Eye (tissue), 1 donor: ENCODE measurements around the gene ARCN1.

Source experiments
- DNase-seq: peaks from one replicate; pipeline ENCODE4 v3.0.0-alpha.2; 2015

The ARCN1 gene

DNA sequence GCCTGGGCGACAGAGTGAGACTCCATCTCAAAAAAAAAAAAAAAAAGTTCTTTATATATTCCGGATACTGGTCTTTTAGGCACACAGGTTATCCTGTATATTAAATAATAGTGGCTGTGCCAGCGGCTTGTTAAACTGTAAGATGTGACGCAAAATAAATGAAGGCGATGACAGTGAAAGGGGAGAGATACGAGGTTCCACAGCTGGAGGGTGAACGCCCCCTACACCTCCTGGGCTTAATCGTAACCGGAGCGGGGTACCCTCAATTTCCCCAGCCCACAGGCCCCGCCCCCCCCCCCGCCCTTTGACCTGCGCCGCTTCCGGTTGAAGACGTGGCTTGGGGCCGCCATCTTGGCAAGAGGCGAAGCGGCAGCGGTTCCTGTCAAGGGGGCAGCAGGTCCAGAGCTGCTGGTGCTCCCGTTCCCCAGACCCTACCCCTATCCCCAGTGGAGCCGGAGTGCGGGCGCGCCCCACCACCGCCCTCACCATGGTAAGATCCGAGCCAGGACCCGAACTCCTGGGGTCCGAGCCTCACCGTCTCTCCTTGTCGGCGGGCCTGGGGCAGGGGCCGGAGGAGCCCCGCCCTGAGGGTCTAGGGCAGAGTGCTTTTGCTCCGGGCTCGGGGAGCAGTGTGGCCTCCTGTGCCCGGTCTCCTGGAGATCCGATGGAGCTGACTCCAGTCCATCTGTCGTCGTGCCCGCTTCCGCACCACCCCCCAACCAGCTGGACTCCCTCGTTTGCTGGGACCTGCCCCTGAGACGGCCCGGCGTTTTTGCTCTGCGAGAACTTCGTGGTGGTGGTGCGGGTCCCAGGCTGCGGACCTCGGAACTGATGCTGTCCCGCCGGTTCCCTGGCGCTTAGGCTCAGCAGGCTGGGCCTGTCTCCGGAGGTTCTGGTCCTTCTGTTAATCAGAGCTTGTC is at the start of gene ARCN1:
ARCN1 (plus strand) TSS at position 349 of the 920 bp plus-strand sequence; CDS start at position 488, 139 bp downstream.
- DNase-seq: peak; percentile 94

DNA sequence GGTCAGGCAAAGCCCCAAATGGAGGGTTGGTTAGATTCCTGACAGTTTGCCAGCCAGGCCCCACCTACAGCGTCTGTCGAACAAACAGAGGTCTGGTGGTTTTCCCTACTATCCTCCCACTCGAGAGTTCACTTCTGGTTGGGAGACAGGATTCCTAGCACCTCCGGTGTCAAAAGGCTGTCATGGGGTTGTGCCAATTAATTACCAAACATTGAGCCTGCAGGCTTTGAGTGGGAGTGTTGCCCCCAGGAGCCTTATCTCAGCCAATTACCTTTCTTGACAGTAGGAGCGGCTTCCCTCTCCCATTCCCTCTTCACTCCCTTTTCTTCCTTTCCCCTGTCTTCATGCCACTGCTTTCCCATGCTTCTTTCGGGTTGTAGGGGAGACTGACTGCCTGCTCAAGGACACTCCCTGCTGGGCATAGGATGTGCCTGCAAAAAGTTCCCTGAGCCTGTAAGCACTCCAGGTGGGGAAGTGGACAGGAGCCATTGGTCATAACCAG is 49.6 kb upstream of the ARCN1 start:
- no peak for DNase-seq

DNA sequence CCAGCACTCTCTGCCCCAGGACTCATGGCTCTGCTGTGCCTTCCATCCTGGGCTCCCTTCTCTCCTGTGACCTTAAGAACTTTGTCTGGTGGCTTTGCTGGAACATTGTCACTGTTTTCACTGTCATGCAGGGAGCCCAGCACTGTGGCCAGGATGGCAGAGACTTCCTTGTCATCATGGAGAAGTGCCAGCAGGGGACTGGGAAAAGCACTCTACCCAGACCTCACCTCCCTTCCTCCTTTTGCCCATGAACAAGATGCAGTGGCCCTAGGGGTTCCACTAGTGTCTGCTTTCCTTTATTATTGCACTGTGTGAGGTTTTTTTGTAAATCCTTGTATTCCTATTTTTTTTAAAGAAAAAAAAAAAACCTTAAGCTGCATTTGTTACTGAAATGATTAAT is 47.9 kb upstream of the ARCN1 start:
- no peak for DNase-seq

DNA sequence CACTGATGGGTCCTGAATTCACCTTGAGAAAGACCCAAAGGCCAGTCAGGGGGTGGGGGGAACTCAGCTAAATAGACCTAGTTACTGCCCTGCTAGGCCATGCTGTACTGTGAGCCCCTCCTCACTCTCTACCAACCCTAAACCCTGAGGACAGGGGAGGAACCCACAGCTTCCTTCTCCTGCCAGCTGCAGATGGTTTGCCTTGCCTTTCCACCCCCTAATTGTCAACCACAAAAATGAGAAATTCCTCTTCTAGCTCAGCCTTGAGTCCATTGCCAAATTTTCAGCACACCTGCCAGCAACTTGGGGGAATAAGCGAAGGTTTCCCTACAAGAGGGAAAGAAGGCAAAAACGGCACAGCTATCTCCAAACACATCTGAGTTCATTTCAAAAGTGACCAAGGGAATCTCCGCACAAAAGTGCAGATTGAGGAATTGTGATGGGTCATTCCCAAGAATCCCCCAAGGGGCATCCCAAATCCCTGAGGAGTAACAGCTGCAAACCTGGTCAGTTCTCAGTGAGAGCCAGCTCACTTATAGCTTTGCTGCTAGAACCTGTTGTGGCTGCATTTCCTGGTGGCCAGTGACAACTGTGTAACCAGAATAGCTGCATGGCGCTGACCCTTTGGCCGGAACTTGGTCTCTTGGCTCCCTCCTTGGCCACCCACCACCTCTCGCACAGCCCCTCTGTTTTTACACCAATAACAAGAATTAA is 47.3 kb upstream of the ARCN1 start:
- DNase-seq: no peak

DNA sequence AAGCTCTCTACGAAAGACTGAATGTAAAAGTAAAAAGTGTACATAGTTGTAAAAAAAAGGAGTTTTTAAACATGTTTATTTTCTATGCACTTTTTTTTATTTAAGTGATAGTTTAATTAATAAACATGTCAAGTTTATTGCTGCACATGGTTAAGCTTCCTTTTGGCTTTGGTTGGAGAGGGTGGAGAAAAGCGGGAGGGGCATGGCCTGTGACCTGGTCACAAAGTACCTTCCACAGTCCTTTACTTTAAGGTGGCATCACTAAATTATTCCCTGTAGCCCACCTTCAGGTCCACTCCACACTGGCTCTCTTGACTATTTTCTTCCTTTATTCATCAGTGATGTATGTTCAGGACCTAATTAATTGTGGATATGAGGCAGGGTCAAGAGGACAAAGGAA is 45.5 kb upstream of the ARCN1 start:
- DNase-seq: no peak

DNA sequence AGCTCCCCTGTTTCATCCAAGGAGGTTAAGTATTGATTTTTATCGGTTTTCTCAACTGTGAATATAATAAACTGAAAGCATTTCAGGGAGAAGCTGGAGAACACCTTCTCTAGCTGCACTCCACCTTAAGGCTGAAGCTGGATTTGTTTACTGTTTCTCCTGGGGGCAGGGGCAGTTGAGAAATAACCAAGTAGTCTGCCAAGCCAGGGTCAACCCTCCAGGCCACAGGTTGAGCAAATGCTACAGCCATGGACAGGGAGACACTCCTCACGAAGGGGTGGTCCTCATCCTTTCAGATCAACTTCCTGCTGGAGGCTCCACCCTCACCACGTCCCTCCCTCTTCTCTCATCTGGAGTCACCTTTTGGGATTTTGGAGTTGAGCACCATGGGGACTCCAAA is 45.1 kb upstream of the ARCN1 start, which contains the start of gene TTC36:
TTC36 (plus strand) TSS at position 366 of the 400 bp plus-strand sequence; CDS start at position 387, 21 bp downstream.
- DNase-seq: no peak

DNA sequence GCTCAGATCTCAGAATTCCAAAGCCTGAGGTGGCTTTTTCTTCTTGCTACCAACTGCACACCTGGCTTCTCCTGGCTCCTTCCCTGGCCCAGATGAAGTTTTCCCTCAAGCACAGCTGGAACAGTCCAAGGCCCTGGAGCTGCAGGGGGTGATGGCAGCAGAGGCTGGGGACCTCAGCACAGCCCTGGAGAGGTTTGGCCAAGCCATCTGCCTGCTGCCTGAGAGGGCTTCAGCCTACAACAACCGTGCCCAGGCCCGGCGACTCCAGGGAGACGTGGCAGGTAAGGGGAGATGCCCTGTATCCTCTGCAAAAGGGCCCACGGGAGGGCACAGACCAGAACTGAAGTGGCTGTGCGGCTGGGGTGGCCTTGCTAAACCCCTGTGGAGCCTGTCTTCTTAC is 43.7 kb upstream of the ARCN1 start:
- DNase-seq: no peak

DNA sequence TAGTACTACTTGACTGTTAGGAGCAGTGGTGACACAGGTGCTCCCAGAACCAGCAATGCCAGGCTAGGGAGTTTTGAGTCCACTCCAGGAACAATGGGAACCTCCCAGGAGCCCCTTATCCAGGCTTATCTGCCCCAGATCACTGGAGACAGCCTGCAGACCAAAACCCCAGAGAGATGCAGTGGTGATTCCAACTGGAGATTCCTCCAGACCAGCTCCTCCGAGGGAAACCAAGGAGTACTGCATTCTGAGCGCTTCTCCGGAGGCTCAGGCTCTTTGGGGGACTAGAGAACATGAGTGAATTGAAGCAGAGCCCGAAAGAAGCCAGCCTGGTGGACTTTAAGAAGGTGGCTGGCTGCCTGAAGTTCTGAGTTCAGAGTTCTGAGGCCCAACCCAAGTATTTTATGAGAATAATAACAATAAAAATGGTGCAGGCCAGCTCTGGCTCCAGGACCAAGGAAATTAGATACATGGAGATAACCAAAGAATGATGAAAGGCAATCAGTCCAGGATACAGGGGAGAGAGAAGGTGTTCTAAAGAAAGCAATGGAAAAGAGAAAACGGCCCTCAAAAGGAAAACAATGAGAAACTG is 42.5 kb upstream of the ARCN1 start:
- peak; percentile 21 for DNase-seq

DNA sequence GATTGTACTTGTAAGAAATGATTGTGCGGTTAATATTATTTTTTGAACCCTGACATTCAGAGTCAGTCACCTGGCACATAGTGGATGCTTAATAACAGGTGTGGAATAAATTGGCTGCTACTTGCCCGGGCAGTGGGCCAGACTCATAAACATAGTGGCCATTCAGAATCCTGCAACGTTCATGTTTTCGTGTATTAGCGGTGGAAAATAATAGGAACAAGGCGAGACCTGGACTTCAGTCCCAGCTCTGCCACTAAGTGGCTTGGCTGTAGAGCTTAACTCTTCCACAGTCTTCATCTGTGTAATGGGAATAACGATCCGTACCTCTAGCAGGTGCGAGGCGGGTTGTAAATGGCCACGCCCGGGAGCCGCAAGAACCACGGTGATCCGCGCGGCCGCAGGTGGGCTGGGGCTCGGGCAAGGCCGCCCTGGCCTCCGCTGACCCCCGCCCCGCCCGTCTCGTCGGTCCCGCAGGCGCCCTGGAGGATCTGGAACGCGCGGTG is 42.0 kb upstream of the ARCN1 start:
- DNase-seq: peak; percentile 55

DNA sequence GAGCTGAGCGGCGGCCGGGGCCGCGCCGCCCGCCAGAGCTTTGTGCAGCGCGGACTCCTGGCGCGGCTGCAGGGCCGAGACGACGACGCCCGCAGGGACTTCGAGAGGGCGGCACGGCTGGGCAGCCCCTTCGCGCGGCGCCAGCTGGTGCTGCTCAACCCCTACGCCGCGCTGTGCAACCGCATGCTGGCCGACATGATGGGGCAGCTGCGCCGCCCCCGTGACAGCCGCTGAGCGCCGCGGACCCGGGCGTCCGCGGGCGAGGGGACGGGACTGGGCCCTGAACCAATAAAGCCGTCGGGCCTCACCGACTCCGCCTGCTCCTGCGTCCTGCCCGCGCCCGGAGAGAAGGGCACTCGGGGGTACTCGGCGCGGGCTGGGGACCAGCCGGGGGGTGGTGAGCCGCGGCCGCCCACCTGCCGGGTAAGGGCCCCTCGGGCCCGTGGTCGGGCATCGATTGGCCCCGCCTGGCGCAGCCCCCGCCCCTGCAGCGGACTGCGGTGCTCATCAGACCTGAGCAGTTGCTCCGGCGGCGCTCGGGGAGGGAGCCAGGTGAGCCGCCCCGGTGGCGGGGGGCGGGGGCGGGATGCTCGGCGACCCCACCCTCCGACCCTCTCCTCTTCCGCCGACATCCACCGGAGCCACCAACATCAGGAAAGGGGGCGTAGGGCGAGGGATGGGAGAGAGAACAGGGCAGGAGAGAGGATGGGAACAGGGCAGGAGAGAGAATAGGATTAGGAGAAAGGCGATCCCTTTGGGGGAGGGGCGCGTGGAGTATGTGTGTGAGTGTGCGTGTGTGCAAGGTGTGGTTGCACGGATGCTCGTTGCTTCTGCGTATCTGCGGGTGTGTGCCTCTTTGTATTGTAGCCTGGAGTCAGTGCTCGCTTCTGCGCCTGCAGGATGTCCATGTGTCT is 41.3 kb upstream of the ARCN1 start, which contains the start of gene TMEM25:
TMEM25 (plus strand) TSS at position 510 of the 914 bp plus-strand sequence. CDS start 610 bp downstream, outside the sequence.
- peak; percentile 84 for DNase-seq

DNA sequence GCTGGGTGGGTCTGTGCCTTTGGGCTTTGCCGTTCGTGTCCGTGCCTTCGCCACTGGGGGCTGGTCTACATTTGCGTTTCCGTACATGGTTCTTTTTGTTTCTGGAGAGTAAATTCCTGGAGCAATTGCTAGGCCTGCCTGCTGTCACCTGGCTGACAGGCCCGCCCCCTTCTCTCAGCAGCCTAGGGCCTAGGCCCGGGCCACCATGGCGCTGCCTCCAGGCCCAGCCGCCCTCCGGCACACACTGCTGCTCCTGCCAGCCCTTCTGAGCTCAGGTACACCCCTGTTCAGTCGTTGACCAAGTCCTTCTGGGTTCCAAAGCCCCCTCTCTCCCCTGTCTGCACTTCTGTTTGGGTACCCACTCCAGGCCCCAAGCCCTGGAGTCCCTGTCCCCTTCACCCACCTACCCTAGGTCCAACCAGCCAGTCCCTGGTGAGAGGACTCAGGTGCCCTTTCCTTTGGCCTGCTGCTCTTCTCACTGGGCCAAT is 40.6 kb upstream of the ARCN1 start:
- no peak for DNase-seq

DNA sequence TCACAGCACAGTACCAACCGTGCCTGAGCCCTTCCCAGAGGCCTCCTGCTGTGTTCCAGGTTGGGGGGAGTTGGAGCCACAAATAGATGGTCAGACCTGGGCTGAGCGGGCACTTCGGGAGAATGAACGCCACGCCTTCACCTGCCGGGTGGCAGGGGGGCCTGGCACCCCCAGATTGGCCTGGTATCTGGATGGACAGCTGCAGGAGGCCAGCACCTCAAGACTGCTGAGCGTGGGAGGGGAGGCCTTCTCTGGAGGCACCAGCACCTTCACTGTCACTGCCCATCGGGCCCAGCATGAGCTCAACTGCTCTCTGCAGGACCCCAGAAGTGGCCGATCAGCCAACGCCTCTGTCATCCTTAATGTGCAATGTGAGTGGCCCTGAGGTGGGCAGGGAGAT is 40.1 kb upstream of the ARCN1 start:
- DNase-seq: no peak

DNA sequence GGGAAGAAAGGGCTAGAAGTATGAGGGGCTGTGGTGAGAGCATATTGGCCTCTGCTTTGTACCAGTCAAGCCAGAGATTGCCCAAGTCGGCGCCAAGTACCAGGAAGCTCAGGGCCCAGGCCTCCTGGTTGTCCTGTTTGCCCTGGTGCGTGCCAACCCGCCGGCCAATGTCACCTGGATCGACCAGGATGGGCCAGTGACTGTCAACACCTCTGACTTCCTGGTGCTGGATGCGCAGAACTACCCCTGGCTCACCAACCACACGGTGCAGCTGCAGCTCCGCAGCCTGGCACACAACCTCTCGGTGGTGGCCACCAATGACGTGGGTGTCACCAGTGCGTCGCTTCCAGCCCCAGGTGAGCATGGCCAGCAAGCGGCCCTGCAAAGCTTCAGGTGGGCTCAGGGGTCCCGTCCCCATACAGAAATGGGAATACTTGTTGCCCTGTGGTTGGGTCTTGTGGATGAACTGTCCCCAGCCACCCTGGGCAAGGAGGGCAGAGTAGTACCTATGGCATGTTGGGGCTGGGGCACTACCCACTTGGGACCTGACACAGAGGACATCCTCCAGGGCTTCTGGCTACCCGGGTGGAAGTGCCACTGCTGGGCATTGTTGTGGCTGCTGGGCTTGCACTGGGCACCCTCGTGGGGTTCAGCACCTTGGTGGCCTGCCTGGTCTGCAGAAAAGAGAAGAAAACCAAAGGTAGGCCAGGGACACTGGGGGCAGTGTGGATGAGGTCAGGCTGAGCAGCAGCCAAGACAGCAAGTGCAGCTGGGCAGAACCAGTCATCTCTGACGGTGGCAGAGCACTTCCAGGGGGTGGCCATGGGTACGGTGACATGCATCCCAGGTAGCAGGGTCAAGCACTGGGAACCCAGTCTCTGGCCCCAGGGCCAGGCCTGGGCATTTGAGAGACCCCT is 39.1 kb upstream of the ARCN1 start:
- DNase-seq: no peak

DNA sequence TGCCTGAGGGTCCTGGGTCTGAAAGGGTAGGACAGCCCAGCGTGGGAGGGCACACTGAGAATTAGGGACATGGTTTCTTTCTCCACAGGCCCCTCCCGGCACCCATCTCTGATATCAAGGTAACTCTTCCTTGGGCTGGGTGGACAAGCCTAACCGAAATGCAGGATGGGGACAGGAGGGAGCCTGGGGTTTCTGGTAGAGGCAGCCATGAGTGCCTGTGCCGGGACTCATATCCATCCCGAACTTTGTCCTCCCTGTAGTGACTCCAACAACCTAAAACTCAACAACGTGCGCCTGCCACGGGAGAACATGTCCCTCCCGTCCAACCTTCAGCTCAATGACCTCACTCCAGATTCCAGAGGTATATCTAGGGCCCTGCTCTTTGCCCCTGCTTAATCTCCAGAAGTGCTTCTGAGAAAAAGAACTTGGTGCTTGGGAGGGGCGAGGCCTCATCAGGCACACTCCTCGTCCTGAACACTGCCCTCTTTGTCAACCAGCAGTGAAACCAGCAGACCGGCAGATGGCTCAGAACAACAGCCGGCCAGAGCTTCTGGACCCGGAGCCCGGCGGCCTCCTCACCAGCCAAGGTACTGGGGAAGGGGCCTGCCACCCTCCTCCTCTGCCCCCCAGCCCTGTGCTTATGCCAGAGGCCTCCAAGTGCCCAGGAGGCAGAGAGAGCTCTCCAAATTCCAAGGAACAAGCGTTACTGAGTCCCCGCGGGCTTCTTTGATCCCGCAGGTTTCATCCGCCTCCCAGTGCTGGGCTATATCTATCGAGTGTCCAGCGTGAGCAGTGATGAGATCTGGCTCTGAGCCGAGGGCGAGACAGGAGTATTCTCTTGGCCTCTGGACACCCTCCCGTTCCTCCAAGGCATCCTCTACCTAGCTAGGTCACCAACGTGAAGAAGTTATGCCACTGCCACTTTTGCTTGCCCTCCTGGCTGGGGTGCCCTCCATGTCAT is 38.2 kb upstream of the ARCN1 start:
- DNase-seq: no peak

DNA sequence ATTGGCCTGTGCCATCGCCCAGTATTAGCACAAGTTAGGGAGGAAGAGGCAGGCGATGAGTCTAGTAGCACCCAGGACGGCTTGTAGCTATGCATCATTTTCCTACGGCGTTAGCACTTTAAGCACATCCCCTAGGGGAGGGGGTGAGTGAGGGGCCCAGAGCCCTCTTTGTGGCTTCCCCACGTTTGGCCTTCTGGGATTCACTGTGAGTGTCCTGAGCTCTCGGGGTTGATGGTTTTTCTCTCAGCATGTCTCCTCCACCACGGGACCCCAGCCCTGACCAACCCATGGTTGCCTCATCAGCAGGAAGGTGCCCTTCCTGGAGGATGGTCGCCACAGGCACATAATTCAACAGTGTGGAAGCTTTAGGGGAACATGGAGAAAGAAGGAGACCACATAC is 36.9 kb upstream of the ARCN1 start:
- no peak for DNase-seq

DNA sequence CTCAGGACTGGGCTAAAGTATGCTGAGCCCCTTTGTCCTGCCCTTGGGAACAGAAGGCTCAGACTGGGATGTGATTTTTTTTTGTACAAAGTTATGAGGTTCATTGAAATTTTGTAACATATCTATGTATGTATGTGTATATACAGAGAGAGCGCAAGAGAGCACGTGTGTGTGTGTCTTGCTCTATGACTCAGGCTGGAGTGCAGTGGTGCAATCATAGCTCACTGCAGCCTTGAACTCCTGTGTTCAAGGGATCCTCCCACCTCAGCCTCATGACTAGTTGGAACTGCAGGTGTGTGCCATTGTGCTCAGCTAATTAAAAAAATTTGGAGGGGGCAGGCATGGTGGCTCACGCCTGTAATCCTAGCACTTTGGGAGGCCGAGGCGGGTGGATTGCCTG is 35.5 kb upstream of the ARCN1 start:
- DNase-seq: no peak

DNA sequence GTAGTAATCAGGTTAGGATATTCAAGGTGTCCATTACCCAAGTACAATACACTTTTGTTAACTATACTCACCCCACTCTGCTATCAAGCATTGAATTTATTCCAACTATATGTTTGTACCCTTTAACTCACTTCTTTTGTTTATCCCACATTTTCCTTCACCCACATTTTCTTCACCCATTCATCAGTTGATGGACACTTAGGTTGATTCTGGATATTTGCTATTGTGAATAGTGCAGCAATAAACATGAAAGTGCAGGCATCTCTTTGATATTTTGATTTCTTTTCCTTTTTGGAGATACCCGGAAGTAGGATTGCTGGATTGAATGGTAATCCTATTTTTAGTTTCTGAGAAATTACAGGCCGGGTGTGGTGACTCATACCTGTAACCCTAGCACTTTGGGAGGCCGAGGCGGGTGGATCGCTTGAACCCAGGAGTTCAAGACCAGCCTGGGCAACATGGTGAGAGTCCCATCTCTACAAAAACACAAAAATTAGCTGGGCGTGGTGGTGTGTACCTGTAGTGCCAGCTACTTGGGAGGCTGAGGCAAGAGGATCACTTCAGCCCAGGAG is 34.7 kb upstream of the ARCN1 start:
- DNase-seq: no peak

DNA sequence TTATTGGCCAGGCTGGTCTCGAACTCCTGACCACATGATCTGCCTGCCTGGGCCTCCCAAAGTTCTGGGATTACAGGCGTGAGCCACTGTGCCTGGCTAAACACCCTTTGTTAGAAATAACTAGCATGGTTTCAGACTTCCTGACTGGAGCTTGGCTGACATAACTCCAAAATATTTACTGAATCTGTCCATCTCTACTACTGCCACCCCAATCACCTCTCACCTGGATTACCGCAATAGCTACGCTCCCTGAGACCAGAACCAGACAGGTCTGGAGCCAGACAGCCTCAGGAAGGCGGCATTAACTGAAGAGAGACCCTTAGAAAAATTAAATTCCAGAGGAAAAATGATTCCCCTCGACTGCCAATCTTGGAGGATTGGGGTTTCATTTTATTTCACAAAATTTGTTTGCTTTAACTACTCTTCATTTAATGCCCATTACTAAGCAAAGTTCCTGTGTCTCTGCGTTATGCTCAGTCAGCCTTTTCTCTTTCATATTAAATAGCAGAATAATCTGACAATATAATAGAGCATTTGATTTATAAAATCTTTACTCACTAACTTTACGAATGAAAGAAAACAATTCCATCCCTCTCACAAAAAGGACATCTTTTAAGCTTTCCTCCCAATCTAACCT is 28.1 kb upstream of the ARCN1 start:
- DNase-seq: no peak

DNA sequence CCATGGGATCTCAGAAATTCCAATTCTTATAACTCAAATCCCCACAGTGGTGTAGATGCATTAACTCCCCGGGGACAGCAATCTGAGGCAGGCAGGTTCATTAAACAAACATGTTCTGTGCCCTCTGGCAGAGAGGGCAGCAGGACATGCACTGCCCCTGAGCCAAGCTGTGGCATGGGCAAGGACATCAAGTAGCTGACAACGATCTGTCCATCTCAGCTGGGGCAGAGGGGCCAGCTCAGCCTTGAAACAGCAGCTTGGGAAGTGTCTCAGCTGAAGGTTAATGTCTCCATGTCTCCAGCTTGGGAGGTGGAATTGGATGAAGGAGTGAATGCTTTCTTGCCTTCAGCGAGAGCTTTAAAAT is 27.6 kb upstream of the ARCN1 start:
- no peak for DNase-seq
